Smooth muscle cell (in vitro differentiated cells): Measurements from ENCODE around the gene HSD17B8. TPM values are rescaled to one million over a fixed set of nuclear protein-coding genes. Genes with fewer than 3 reads are reported as not detected.

ENCODE experiments used
- DNase-seq: peaks from one replicate; lab custom pipeline; 2025; ENCODE audit not compliant: unreplicated experiment; lab: John Stamatoyannopoulos, UW
- H2AFZ ChIP-seq: fragments of 200-600 bp; sonication (generic); 2 replicates; pipeline ENCODE4 v1.6.0; 2016; ENCODE audit warnings: antibody characterized with exemption, low read depth, mild to moderate bottlenecking
- H3F3A ChIP-seq: fragments of 200-600 bp; sonication (generic); 2 replicates; pipeline ENCODE4 v1.6.0; 2017; ENCODE audit warnings: antibody characterized with exemption, low read depth
- H3K27ac ChIP-seq: fragments of 200-600 bp; sonication (generic); 2 replicates; pipeline ENCODE4 v1.5.1; 2016; ENCODE audit warnings: low read depth, mild to moderate bottlenecking
- H3K27me3 ChIP-seq: fragments of 200-600 bp; sonication (generic); 2 replicates; pipeline ENCODE4 v1.6.1; 2016; ENCODE audit warnings: low read depth, mild to moderate bottlenecking
- H3K36me3 ChIP-seq: fragments of 200-600 bp; sonication (generic); 2 replicates; pipeline ENCODE4 v1.5.1; 2016; ENCODE audit warnings: low read depth
- H3K4me1 ChIP-seq: fragments of 200-600 bp; sonication (generic); 2 replicates; pipeline ENCODE4 v1.5.1; 2016; ENCODE audit warnings: low read depth
- H3K4me2 ChIP-seq: fragments of 200-600 bp; sonication (generic); 2 replicates; pipeline ENCODE4 v1.6.0; 2016; ENCODE audit warnings: mild to moderate bottlenecking
- H3K4me3 ChIP-seq: fragments of 200-600 bp; sonication (generic); 2 replicates; pipeline ENCODE4 v1.5.1; 2016; ENCODE audit warnings: mild to moderate bottlenecking
- H3K79me2 ChIP-seq: fragments of 200-600 bp; sonication (generic); 2 replicates; pipeline ENCODE4 v1.6.0; 2016; ENCODE audit warnings: low read depth, mild to moderate bottlenecking
- H3K9ac ChIP-seq: fragments of 200-600 bp; sonication (generic); 2 replicates; pipeline ENCODE4 v1.6.0; 2016; ENCODE audit warnings: low read depth
- H3K9me3 ChIP-seq: fragments of 200-600 bp; sonication (generic); replicated peaks from 2 replicates; pipeline ENCODE4 v1.5.1; 2016; ENCODE audit warnings: low read depth
- H4K20me1 ChIP-seq: fragments of 200-600 bp; sonication (generic); 2 replicates; pipeline ENCODE4 v1.6.0; 2016; ENCODE audit warnings: low read depth
- WGBS: methylation state at CpG from one replicate; pipeline ENCODE4 v1.1.7; 2016; ENCODE audit warnings: low lambda C conversion rate; 5-methylcytosine and 5-hydroxymethylcytosine counted together
- polyA plus RNA-seq: library from polyadenylated mRNA; unstranded; fragments of >200 nt; fragmentation: Nextera tagmentation; extraction: Ambion mirVana; gene quantifications from 2 replicates; pipeline ENCODE4 v1.2.1, GENCODE V29; 2016
- total RNA-seq: library from RNA; depleted of rRNA; stranded (reverse); fragments of >200 nt; gene quantifications from 2 replicates; pipeline ENCODE4 v1.2.3, GENCODE V29; 2014
- TF ChIP-seq, protein P1 (sequence below): fragments of 200-600 bp; sonication (generic); IDR thresholded peaks from 2 replicates; pipeline ENCODE4 v1.5.1; 2017; ENCODE audit warnings: borderline replicate concordance, mild to moderate bottlenecking, antibody characterized with exemption; ENCODE audit not compliant: insufficient read depth, poor library complexity, severe bottlenecking

The HSD17B8 gene
- total and polyA plus RNA-seq, 2 experiments from 2014 or later: 3.7 to 4.9 TPM

DNA sequence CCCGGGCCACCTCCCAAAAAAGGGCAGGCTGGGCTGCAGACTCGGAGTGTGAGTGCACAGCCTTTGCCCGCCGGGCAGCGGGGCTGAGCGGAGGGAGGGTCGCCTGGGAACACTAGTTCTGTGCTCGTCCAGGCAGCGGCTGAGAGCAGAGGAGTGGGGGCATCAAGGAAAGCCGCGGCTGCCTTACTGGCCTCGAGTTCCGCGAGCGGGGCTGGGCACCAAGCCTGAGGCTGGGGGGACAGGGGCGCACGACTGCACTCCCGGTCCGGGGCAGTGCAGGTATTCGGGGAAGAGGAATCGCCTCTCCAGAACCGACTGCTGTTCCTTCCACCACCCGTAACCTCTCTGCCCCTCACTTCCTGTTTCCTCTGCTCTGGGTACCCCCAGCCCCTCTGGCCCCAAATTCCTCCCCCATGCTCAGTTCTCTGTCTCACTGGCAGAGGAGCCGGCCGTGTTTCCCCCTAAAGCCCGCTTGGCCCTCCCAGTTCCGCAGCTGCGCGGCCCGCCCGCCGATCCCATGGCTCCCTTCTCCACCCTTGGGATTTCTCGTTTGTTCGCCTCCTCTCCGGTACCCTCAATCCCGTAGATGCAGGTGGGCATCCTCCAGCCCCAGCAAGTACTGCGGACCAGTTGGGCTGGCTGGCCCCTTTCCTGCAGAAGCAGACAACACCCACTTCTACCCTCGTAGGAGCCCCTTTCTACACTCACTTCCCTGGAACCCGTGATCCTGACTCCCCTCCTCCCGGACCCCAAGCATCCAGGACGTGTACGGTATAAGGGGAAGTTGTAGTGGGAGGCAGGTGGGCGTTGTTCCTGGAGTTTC lies 8.9 kb downstream of the HSD17B8 start:
- H3K79me2 ChIP-seq: no peaks in the 10 kb centered on the region
- peaks cover 15% of the 10 kb centered on the region for H3K4me1 ChIP-seq
- TF ChIP-seq, protein P1, sequence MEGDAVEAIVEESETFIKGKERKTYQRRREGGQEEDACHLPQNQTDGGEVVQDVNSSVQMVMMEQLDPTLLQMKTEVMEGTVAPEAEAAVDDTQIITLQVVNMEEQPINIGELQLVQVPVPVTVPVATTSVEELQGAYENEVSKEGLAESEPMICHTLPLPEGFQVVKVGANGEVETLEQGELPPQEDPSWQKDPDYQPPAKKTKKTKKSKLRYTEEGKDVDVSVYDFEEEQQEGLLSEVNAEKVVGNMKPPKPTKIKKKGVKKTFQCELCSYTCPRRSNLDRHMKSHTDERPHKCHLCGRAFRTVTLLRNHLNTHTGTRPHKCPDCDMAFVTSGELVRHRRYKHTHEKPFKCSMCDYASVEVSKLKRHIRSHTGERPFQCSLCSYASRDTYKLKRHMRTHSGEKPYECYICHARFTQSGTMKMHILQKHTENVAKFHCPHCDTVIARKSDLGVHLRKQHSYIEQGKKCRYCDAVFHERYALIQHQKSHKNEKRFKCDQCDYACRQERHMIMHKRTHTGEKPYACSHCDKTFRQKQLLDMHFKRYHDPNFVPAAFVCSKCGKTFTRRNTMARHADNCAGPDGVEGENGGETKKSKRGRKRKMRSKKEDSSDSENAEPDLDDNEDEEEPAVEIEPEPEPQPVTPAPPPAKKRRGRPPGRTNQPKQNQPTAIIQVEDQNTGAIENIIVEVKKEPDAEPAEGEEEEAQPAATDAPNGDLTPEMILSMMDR: no peak
- WGBS: 4% methylated on average over 26 of the region's 43 CpGs
- peak overlapping the region; percentile 54 for H3K4me3 ChIP-seq
- no peak for DNase-seq
- H3K27me3 ChIP-seq: peaks cover 12% of the 10 kb centered on the region
- no peak overlapping the region for H2AFZ ChIP-seq
- no peak overlapping the region for H3K9ac ChIP-seq
- no peaks in the 10 kb centered on the region for H3K9me3 ChIP-seq
- no peak overlapping the region for H3K27ac ChIP-seq
- H3K36me3 ChIP-seq: no peaks in the 10 kb centered on the region
- H4K20me1 ChIP-seq: peaks cover 6% of the 10 kb centered on the region
- H3K4me2 ChIP-seq: peak overlapping the region; percentile 85
- H3F3A ChIP-seq: peaks cover 7% of the 10 kb centered on the region

DNA sequence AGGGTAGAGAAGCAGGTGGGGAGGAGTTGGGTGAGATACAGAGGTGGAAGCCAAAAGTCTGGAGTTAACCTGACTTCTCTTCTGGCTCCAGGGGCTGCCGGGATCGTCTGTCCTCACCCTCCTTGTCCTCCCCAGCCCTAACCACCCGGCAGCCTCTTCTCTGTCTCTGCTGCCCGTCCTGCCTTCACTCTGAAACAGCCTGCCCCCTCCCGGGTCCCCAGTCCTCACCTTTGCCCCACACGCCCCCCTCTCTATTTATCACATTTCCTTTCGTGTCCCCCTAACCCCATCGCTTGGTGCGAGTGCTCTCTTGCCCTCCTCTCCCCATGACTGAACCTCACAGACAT lies 9.5 kb downstream of the HSD17B8 start:
- TF ChIP-seq, protein P1: no peak
- Histone ChIP-seq H3K4me3 (peak overlapping the region; percentile 54), H3K36me3 (no peaks in the 10 kb centered on the region), H4K20me1 (peaks cover 6% of the 10 kb centered on the region), H3K79me2 (no peaks in the 10 kb centered on the region), H3K9me3 (no peaks in the 10 kb centered on the region), H3F3A (peaks cover 5% of the 10 kb centered on the region), H3K27me3 (peaks cover 12% of the 10 kb centered on the region), H3K27ac (no peak overlapping the region), H3K4me1 (peaks cover 12% of the 10 kb centered on the region), H2AFZ (no peak overlapping the region), H3K4me2 (peak overlapping the region; percentile 85), H3K9ac (no peak overlapping the region)
- no peak for DNase-seq
- 38% methylated on average over 6 of the region's 9 CpGs for WGBS

DNA sequence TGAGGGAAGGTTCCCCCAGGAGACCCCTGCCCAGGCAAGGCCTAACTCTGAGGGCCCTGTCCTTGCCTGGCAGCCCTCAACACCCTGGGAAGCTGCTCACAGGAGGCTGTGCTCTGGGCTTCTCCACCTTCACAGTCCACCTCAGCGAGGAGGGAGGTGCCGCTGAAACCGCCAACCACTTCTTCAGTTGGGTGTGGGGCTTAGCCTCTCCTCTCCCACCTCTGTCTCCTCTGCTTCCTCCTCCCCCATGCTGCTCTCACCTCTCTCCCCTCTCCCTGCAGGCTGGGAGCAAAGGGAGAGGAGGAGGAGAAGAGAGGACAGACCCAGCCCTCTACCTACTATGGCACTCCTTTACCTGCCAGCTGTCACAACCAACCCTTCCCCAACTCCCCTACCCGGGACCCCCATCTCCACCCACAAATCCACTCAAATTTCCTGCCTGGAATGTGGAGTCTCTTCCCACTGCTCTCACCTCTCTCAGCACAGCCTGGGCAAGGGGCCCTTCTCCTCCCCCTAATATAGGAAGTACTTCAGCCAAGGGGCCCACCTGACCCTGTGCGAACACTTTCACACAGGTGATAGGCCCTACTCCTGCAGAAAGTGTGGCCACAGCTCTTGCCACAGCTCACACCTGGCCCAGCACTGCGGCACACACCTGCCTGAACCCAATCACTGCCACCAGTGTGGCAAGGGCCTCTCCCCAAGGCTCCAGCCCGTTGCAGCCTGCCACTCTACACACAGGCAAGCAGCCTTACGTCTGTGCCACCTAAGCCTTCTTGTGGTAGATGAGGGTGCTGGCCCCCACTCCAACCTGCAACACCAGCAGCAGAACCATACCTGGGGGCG lies 11.0 kb downstream of the HSD17B8 start:
- no peak overlapping the region for H2AFZ ChIP-seq
- TF ChIP-seq, protein P1: no peak
- H3K79me2 ChIP-seq: no peaks in the 10 kb centered on the region
- 79% methylated on average over 9 of the region's 9 CpGs for WGBS
- no peaks in the 10 kb centered on the region for H3K36me3 ChIP-seq
- peaks cover 12% of the 10 kb centered on the region for H3K27me3 ChIP-seq
- no peak for DNase-seq
- H3F3A ChIP-seq: no peaks in the 10 kb centered on the region
- H3K9ac ChIP-seq: no peak overlapping the region
- H3K4me3 ChIP-seq: no peak overlapping the region
- no peaks in the 10 kb centered on the region for H3K9me3 ChIP-seq
- no peaks in the 10 kb centered on the region for H4K20me1 ChIP-seq
- no peak overlapping the region for H3K4me2 ChIP-seq
- no peak overlapping the region for H3K27ac ChIP-seq
- peaks cover 9% of the 10 kb centered on the region for H3K4me1 ChIP-seq
